GM19099 (cell line): ENCODE results near the gene HOXC9.

ENCODE experiments used
- POLR2A ChIP-seq: IDR thresholded peaks from 3 replicates; pipeline ENCODE4 v1.6.1; 2011; ENCODE audit warnings: low read depth; ENCODE audit not compliant: insufficient read length; ENCODE audit errors: extremely low read depth

The HOXC9 gene

GRCh38 chr12:54026640-54027441 lies 26.9 kb downstream of the HOXC9 start:
- TF ChIP-seq POLR2A = no peak

GRCh38 chr12:54027442-54027786 lies 27.5 kb downstream of the HOXC9 start:
- TF ChIP-seq POLR2A = no peak

GRCh38 chr12:54028314-54029201 lies 28.6 kb downstream of the HOXC9 start, which contains the start of gene HOXC6:
HOXC6 (plus strand) TSS chr12:54028440; CDS start chr12:54028522, 82 bp downstream.
- TF ChIP-seq POLR2A = no peak

- TF ChIP-seq POLR2A = no peak
Observed at GRCh38 chr12:54029529-54030441, 29.8 kb downstream of the HOXC9 start.

- no peak for TF ChIP-seq POLR2A
Observed at GRCh38 chr12:54030442-54030801, 30.5 kb downstream of the HOXC9 start.

GRCh38 chr12:54030889-54031471 lies 31.0 kb downstream of the HOXC9 start:
- TF ChIP-seq POLR2A = no peak

GRCh38 chr12:54031480-54031879 lies 31.5 kb downstream of the HOXC9 start:
- TF ChIP-seq POLR2A = no peak

GRCh38 chr12:54032086-54032619 lies 32.2 kb downstream of the HOXC9 start:
- TF ChIP-seq POLR2A = no peak

GRCh38 chr12:54032627-54033100 lies 32.7 kb downstream of the HOXC9 start, which contains the start of gene HOXC5:
HOXC5 (plus strand) TSS chr12:54033050; CDS start chr12:54033123, 73 bp downstream.
- no peak for TF ChIP-seq POLR2A

- no peak for TF ChIP-seq POLR2A
Observed at GRCh38 chr12:54033106-54033979, 33.4 kb downstream of the HOXC9 start.

- no peak for TF ChIP-seq POLR2A
Observed at GRCh38 chr12:54033980-54034784, 34.2 kb downstream of the HOXC9 start.

- no peak for TF ChIP-seq POLR2A
Observed at GRCh38 chr12:54034785-54035310, 34.9 kb downstream of the HOXC9 start.
